Left forelimb (tissue), 1 donor: ENCODE results near the gene COMMD9.

Source experiments
- DNase-seq: peaks from one replicate; pipeline ENCODE4 v3.0.0-alpha.2; 2018; ENCODE audit warnings: low spot score

Gene COMMD9

GRCh38 chr11:36222831-36223635 lies 66.2 kb downstream of the COMMD9 start:
- no peak for DNase-seq
